GM23338 (cell line): ENCODE data around the gene MAFF.

ENCODE experiments used
- CREB1 ChIP-seq: fragments of 250-450 bp; sonication (Bioruptor Pico); IDR thresholded peaks from 2 replicates; pipeline ENCODE4 v1.5.0; 2020; ENCODE audit warnings: low read depth, mild to moderate bottlenecking, moderate library complexity
- CTCF ChIP-seq, 2 experiments: fragments of 200-600 bp in 1 of 2; sonication (generic) in 1 of 2; conservative IDR thresholded peaks; 2 replicates each; pipeline versions ENCODE4 v1.5.1 to v1.6.1; 2016 to 2017; ENCODE audit warnings: antibody characterized with exemption in 2 of 2, low read depth in 2 of 2, mild to moderate bottlenecking in 2 of 2, moderate library complexity in 1 of 2
- ETS1 ChIP-seq: IDR thresholded peaks from 2 replicates; pipeline ENCODE4 v1.6.1; 2016; ENCODE audit warnings: antibody characterized with exemption
- EZH2 ChIP-seq: fragments of 200-600 bp; sonication (generic); IDR thresholded peaks from one replicate; pipeline ENCODE4 v1.8.0; 2017; ENCODE audit warnings: antibody characterized with exemption, mild to moderate bottlenecking, low read depth; ENCODE audit not compliant: unreplicated experiment
- JUNB ChIP-seq: IDR thresholded peaks from one replicate; pipeline ENCODE4 v1.6.1; 2016; ENCODE audit warnings: antibody characterized with exemption; ENCODE audit not compliant: unreplicated experiment
- POLR2AphosphoS5 ChIP-seq: IDR thresholded peaks from 2 replicates; pipeline ENCODE4 v1.6.1; 2016; ENCODE audit warnings: antibody characterized with exemption, low read depth
- REST ChIP-seq: IDR thresholded peaks from one replicate; pipeline ENCODE4 v1.6.1; 2018; ENCODE audit warnings: antibody characterized with exemption; ENCODE audit not compliant: unreplicated experiment

- TF ChIP-seq EZH2 (no peak), CTCF (conservative IDR thresholded peaks at IDR 0.05; ENCODE audit: low read depth in 2 of 2) (peak; percentile 56 to 67; a peak in 3 of 4 replicates), POLR2AphosphoS5 (no peak), ETS1 (no peak), REST (no peak), CREB1 (no peak), JUNB (no peak)
Observed at GRCh38 chr22:38153821-38154562, 47.8 kb upstream of the MAFF start.
